H1 (cell line): ENCODE measurements around the gene PDE4D.

Experiments
- CHD2 ChIP-seq: IDR thresholded peaks from 2 replicates; pipeline ENCODE4 v1.6.1; 2012; ENCODE audit warnings: low read length, improper control_type of control experiment
- CTCF ChIP-seq, 3 experiments: IDR thresholded peaks; 1 replicate in 2 of 3; 2 replicates in 1 of 3; pipeline versions ENCODE4 v1.5.1 to v1.6.1; 2011; ENCODE audit warnings: low read length in 3 of 3, mild to moderate bottlenecking in 3 of 3, inconsistent platforms in 2 of 3, low read depth in 1 of 3, moderate library complexity in 1 of 3; ENCODE audit not compliant: insufficient read depth in 1 of 3; ENCODE audit errors: control extremely low read depth in 1 of 3
- EP300 ChIP-seq, 2 experiments: IDR thresholded peaks; 1 replicate in 1 of 2; 2 replicates in 1 of 2; pipeline ENCODE4 v1.6.1; 2011 to 2012; ENCODE audit warnings: low read depth in 2 of 2, low read length in 2 of 2, mild to moderate bottlenecking in 2 of 2, borderline replicate concordance in 1 of 2, inconsistent platforms in 1 of 2, moderate library complexity in 1 of 2
- EZH2 ChIP-seq: fragments of 200-600 bp; sonication (generic); IDR thresholded peaks from 2 replicates; pipeline ENCODE4 v1.7.1; 2012; ENCODE audit warnings: low read depth, mild to moderate bottlenecking, moderate library complexity, low read length, inconsistent platforms; ENCODE audit not compliant: severe bottlenecking
- GABPA ChIP-seq: IDR thresholded peaks from 2 replicates; pipeline ENCODE4 v1.6.1; 2011; ENCODE audit warnings: mild to moderate bottlenecking, low read length, moderate library complexity, borderline replicate concordance; ENCODE audit not compliant: insufficient read depth
- HDAC2 ChIP-seq, 2 experiments: fragments of 300-600 bp in 1 of 2; sonication (generic) in 1 of 2; IDR thresholded peaks; 2 replicates each; pipeline ENCODE4 v1.6.1; 2011 to 2012; ENCODE audit warnings: low read depth in 2 of 2, low read length in 2 of 2, mild to moderate bottlenecking in 2 of 2, moderate library complexity in 2 of 2, borderline replicate concordance in 1 of 2, inconsistent platforms in 1 of 2
- JUN ChIP-seq: IDR thresholded peaks from 2 replicates; pipeline ENCODE4 v1.6.1; 2011; ENCODE audit warnings: low read depth, mild to moderate bottlenecking, improper control_type of control experiment, low read length
- POLR2A ChIP-seq, 2 experiments: IDR thresholded peaks; 1 replicate in 1 of 2; 2 replicates in 1 of 2; pipeline ENCODE4 v1.6.1; 2011; ENCODE audit warnings: low read depth in 2 of 2, low read length in 2 of 2, mild to moderate bottlenecking in 2 of 2; ENCODE audit errors: control extremely low read depth in 1 of 2
- POLR2AphosphoS5 ChIP-seq: IDR thresholded peaks from 2 replicates; pipeline ENCODE4 v1.6.1; 2011; ENCODE audit warnings: low read depth, low read length
- RAD21 ChIP-seq, 2 experiments: IDR thresholded peaks in 1 of 2; conservative IDR thresholded peaks in 1 of 2; 2 replicates each; pipeline ENCODE4 v1.6.1; 2011; ENCODE audit warnings: low read depth in 2 of 2, low read length in 2 of 2, improper control_type of control experiment in 1 of 2, inconsistent platforms in 1 of 2, mild to moderate bottlenecking in 1 of 2, moderate library complexity in 1 of 2
- RFX5 ChIP-seq: IDR thresholded peaks from 2 replicates; pipeline ENCODE4 v1.6.1; 2011; ENCODE audit warnings: low read depth, low read length, improper control_type of control experiment, borderline replicate concordance
- SIN3A ChIP-seq, 2 experiments: IDR thresholded peaks in 1 of 2; conservative IDR thresholded peaks in 1 of 2; 2 replicates each; pipeline ENCODE4 v1.6.1; 2011 to 2012; ENCODE audit warnings: low read length in 2 of 2, improper control_type of control experiment in 1 of 2, low read depth in 1 of 2, mild to moderate bottlenecking in 1 of 2
- TBP ChIP-seq: IDR thresholded peaks from 2 replicates; pipeline ENCODE4 v1.6.1; 2011; ENCODE audit warnings: low read depth, low read length, improper control_type of control experiment

GRCh38 chr5:59209758-59210359 is 683.7 kb downstream of the PDE4D start:
- no peak for TF ChIP-seq CTCF (IDR thresholded peaks at IDR 0.05; ENCODE audit: control extremely low read depth in 1 of 3, insufficient read depth in 1 of 3, low read depth in 1 of 3, low read length in 3 of 3)
- no peak for TF ChIP-seq POLR2A (IDR thresholded peaks at IDR 0.05; ENCODE audit: control extremely low read depth in 1 of 2, low read depth in 2 of 2, low read length in 2 of 2)
- no peak for TF ChIP-seq GABPA
- TF ChIP-seq CHD2, result no peak
- no peak for TF ChIP-seq POLR2AphosphoS5
- TF ChIP-seq SIN3A (conservative IDR thresholded peaks at IDR 0.05 in 1 of 2, IDR thresholded peaks at IDR 0.05 in 1 of 2; ENCODE audit: low read depth in 1 of 2, low read length in 2 of 2), result no peak
- no peak for TF ChIP-seq RAD21 (IDR thresholded peaks at IDR 0.05 in 1 of 2, conservative IDR thresholded peaks at IDR 0.05 in 1 of 2; ENCODE audit: low read depth in 2 of 2, low read length in 2 of 2)
- TF ChIP-seq HDAC2 (IDR thresholded peaks at IDR 0.05; ENCODE audit: borderline replicate concordance in 1 of 2, low read depth in 2 of 2, low read length in 2 of 2), result no peak
- no peak for TF ChIP-seq RFX5
- TF ChIP-seq EZH2, result no peak
- no peak for TF ChIP-seq EP300 (IDR thresholded peaks at IDR 0.05; ENCODE audit: borderline replicate concordance in 1 of 2, low read depth in 2 of 2, low read length in 2 of 2)
- no peak for TF ChIP-seq JUN
- TF ChIP-seq TBP, result no peak
